ENCODE results near the gene TANGO2. TPM values are rescaled to one million over a fixed set of nuclear protein-coding genes. Genes with fewer than 3 reads are reported as not detected.

The TANGO2 gene
- total RNA-seq, 4 donors from 2014 or later = 12.4 to 36.1 (median 19.8) TPM

DNA sequence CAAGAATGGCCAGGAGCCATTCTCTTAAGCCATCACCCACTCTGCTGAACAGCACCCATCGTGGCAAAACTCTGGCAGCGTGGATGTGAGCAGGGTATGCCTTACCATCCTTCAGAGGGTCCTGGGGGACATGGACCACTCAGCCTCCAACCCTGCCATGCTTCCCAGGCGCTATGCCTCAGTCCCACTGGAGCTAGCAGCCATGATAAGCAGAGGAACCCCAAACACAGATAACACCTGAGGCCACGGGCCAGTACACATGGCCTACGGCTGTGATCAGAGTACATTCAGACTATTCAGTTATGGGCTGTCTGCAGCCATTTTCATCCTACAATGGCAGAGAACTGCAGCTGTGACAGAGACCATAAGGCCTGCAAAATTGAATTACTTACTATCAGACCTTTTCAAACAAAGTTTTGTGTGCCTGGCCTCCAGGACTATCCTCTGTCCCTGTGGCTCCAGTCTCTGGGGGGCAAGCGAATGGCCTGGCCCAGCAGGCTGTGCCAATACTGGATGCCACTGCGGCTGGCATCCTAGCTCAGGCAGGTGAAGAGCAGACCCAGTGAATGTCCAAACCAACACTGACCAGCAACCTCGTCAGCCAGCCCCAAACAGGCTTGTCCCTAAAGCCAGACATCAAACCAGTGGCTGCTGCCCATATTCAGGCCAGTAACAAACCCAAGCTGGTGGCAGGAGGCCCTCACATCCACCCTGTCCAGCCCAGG is 11.2 kb upstream of the TANGO2 start:
- WGBS, 2 donors = 95 to 99% methylated on average over 8 of the region's 8 CpGs
- intact Hi-C loops (cut with DNase I; ENCODE audit: low total_unique reads) = loop anchor here (5.0 kb wide), 1 partner anchor 37 kb away; no protein-coding TSS in a partner anchor
- TF ChIP-seq POLR2A (IDR thresholded peaks at IDR 0.05) = no peak
- TF ChIP-seq, protein P1, sequence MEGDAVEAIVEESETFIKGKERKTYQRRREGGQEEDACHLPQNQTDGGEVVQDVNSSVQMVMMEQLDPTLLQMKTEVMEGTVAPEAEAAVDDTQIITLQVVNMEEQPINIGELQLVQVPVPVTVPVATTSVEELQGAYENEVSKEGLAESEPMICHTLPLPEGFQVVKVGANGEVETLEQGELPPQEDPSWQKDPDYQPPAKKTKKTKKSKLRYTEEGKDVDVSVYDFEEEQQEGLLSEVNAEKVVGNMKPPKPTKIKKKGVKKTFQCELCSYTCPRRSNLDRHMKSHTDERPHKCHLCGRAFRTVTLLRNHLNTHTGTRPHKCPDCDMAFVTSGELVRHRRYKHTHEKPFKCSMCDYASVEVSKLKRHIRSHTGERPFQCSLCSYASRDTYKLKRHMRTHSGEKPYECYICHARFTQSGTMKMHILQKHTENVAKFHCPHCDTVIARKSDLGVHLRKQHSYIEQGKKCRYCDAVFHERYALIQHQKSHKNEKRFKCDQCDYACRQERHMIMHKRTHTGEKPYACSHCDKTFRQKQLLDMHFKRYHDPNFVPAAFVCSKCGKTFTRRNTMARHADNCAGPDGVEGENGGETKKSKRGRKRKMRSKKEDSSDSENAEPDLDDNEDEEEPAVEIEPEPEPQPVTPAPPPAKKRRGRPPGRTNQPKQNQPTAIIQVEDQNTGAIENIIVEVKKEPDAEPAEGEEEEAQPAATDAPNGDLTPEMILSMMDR (IDR thresholded peaks at IDR 0.05) = no peak
- no peak overlapping the region for H3K4me3 ChIP-seq (ENCODE audit: low read depth, poor library complexity, severe bottlenecking)
- no peak for DNase-seq (ENCODE audit: low spot score in 2 of 2)

DNA sequence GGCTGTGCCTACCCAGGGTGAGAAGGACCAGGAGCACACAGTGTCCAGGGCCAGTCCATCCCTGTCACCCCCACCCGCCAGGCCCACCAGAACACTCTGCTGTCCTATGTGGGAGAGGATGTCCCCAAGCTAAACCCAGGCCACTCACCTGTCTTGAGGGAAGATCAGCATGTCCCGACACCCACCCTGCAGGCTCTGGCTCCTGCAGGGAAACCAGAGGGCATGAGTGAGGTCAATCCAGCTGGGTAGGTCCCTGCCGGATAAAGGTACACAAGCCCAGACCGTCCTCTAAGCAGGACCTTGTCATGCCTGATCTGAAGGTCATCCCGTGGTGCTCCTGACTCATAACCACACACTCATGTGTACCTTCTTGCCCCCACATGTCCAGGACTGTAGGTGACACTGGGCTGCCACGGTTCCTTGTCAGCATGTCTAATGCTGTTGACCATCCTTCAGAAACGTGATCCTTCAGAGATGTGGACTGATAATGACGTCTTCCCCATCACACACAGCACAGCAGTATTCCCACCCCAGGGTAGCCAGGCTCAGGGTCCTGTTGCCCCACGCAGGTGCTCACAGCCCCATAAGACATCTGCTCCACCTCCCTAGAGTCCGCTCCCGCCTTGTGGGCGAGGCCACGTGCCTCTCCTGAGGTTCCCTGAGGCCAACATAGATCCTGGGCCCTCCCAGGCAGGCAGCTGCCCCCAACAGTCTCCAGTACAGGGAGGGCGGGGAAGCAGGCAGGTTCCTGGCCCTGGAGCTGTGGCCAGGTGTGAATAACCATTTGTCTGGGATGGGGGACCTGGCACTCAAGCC is 10.4 kb upstream of the TANGO2 start:
- peak in 1 of 2 donors; percentile 82 for DNase-seq (ENCODE audit: low spot score in 2 of 2)
- H3K4me3 ChIP-seq (ENCODE audit: low read depth, poor library complexity, severe bottlenecking) = no peak overlapping the region
- intact Hi-C loops (cut with DNase I; ENCODE audit: low total_unique reads) = loop anchor here (5.0 kb wide), 1 partner anchor 38 kb away; no protein-coding TSS in a partner anchor
- TF ChIP-seq, protein P1 (IDR thresholded peaks at IDR 0.05) = no peak
- no peak for TF ChIP-seq POLR2A (IDR thresholded peaks at IDR 0.05)
- 77 to 84% methylated on average over 14 of the region's 14 CpGs for WGBS, 2 donors

DNA sequence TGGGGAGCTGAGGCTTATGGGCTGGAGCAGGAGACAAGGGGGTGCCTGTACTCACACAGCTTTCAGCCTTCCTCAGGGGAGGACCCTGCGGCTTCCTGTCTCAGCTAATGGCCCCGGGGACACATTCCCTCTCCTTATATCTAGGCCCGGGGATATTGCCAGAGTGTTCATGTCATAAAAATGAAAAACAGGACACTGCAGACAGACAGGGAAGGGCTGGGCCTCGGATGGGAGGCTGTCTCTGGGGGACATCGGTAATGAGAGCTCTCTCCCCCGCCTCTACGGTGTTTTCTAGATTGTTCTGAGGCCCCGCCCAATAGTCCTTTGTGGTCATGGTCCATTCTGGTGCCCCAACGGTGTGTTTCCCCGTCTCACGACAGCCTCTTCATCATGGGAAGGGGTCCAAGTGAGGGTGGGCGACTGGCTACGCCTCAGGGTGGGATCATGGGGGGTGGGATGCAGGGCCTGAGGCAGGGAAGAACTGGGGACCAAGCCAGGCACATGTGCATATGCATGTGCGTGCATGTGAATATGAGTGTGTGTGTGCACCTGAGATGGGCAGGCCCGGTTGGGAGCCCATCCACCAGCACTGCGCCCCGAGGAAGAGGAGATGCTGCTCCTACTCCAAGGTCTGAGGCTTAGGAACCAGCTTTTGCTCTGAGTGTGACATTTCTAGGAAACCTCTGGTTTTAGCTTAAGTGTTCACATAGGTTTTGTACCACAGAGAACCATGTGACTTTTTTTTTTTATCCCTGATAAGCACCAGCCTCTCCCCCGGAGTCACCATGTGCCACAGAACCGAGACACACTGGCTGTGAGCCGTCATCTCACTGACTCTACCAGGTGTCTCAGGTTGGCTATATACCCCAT is 9.6 kb upstream of the TANGO2 start:
- intact Hi-C loops (cut with DNase I; ENCODE audit: low total_unique reads) = loop anchor here (5.0 kb wide), 1 partner anchor 39 kb away; no protein-coding TSS in a partner anchor
- H3K4me3 ChIP-seq (ENCODE audit: low read depth, poor library complexity, severe bottlenecking) = no peak overlapping the region
- no peak for TF ChIP-seq POLR2A (IDR thresholded peaks at IDR 0.05)
- TF ChIP-seq, protein P1 (IDR thresholded peaks at IDR 0.05) = no peak
- 72 to 83% methylated on average over 20 of the region's 20 CpGs for WGBS, 2 donors
- DNase-seq (ENCODE audit: low spot score in 2 of 2) = peak in 1 of 2 donors; percentile 68

DNA sequence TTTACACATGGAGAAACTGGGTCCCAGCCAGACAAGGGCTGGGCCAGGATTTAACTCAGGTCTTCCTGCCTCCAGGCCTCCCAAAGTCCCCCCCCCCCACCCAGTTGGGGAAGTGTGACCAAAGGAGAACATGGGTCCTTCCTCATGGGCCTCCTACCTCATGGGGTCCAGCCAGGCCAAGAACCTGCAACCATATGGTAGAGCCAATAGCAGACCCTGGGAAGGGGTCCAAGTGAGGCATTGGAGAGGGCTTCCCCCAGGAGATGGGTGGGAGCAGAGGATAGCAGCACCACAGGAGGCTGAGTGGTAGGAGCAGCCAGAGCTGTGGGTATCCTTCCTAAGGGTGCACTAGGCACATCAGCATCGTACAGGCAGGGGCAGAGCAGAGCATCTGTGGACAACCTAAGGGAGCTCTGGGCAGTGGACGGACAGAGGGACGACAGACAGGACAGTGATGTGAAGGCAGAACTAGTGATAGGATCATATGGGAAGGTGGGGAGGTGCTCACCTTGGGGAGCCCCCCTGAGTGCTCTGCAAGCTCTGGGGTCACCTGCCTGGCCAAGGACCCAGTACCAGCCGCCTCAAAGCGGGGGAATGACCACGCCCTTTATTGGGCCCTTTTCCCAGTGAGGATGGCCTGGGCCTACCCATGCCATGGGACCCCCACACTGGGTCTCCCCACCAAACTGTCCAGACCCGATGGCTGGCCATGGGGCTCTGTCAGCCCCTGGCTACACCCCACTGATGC is 8.7 kb upstream of the TANGO2 start:
- no peak for DNase-seq (ENCODE audit: low spot score in 2 of 2)
- H3K4me3 ChIP-seq (ENCODE audit: low read depth, poor library complexity, severe bottlenecking) = no peak overlapping the region
- intact Hi-C loops (cut with DNase I; ENCODE audit: low total_unique reads) = loop anchor here (5.0 kb wide), 1 partner anchor 40 kb away; no protein-coding TSS in a partner anchor
- no peak for TF ChIP-seq POLR2A (IDR thresholded peaks at IDR 0.05)
- TF ChIP-seq, protein P1 (IDR thresholded peaks at IDR 0.05) = no peak
- WGBS, 2 donors = 93 to 95% methylated on average over 7 of the region's 7 CpGs

Data from lower leg skin (tissue), 4 donors.